CD4-positive, alpha-beta T cell (primary cell): ENCODE measurements around the gene TTC9B. TPM values are rescaled to one million over a fixed set of nuclear protein-coding genes. Genes with fewer than 3 reads are reported as not detected.

Experiments
- ATAC-seq: fragments of 200-7000 bp; cut with Tn5 transposase; one replicate; pipeline ENCODE4 v1.10.0; 2022; ENCODE audit warnings: mild to moderate bottlenecking; ENCODE audit not compliant: poor library complexity
- CTCF ChIA-PET: fragments of 350-600 bp; sonication (Branson Sonifier 250); formaldehyde crosslinking; loops from one replicate; lab custom pipeline; 2021; ENCODE audit warnings: antibody characterized with exemption, inconsistent platforms; lab: Charles Lee
- POLR2A ChIA-PET: fragments of 350-600 bp; sonication (Branson Sonifier 250); formaldehyde crosslinking; loops from one replicate; lab custom pipeline; 2021; ENCODE audit warnings: antibody characterized with exemption, inconsistent platforms; lab: Charles Lee
- DNase-seq, 14 experiments: peaks; one replicate each; pipeline ENCODE4 v3.0.0-alpha.2; 2013 to 2020; ENCODE audit warnings: mixed read lengths in 2 of 14
- H3K27ac ChIP-seq, 2 donors: one replicate each; pipeline versions ENCODE4 v1.5.1 to v1.7.0; 2013; ENCODE audit warnings: low read length in 2 of 2, low read depth in 1 of 2, mild to moderate bottlenecking in 1 of 2
- H3K27me3 ChIP-seq, 2 experiments: 1 replicate in 1 of 2; 2 replicates in 1 of 2; pipeline versions ENCODE4 v1.6.1 to v1.7.0; 2013; ENCODE audit warnings: low read length in 2 of 2, control low read depth in 1 of 2, mild to moderate bottlenecking in 1 of 2, moderate library complexity in 1 of 2; ENCODE audit not compliant: insufficient read depth in 2 of 2, control insufficient read depth in 1 of 2
- H3K36me3 ChIP-seq: one replicate; pipeline ENCODE4 v1.6.1; 2013; ENCODE audit warnings: low read length, control low read depth; ENCODE audit not compliant: insufficient read depth
- H3K4me1 ChIP-seq: one replicate; pipeline ENCODE4 v1.6.1; 2013; ENCODE audit warnings: low read length, control low read depth; ENCODE audit not compliant: insufficient read depth
- H3K4me3 ChIP-seq: one replicate; pipeline ENCODE4 v1.5.1; 2013; ENCODE audit warnings: mild to moderate bottlenecking, low read length, moderate library complexity
- H3K9me3 ChIP-seq, 2 experiments: 1 replicate in 1 of 2; 2 replicates in 1 of 2; pipeline versions ENCODE4 v1.6.1 to v1.7.0; 2013; ENCODE audit warnings: low read length in 2 of 2, mild to moderate bottlenecking in 2 of 2, control low read depth in 1 of 2, moderate library complexity in 1 of 2; ENCODE audit not compliant: control insufficient read depth in 1 of 2, insufficient read depth in 1 of 2
- H3K27ac Mint-ChIP-seq: one replicate; pipeline ENCODE4 v1.8.0; 2020; ENCODE audit warnings: mixed read lengths
- H3K27me3 Mint-ChIP-seq: one replicate; pipeline ENCODE4 v1.8.0; 2021; ENCODE audit warnings: mixed read lengths
- H3K36me3 Mint-ChIP-seq: one replicate; pipeline ENCODE4 v1.8.0; 2021; ENCODE audit warnings: low read depth, mixed read lengths
- H3K4me1 Mint-ChIP-seq: one replicate; pipeline ENCODE4 v1.8.0; 2021; ENCODE audit warnings: low read depth, mixed read lengths
- H3K4me3 Mint-ChIP-seq: one replicate; pipeline ENCODE4 v1.8.0; 2020; ENCODE audit warnings: mild to moderate bottlenecking, mixed read lengths
- H3K9me3 Mint-ChIP-seq: one replicate; pipeline ENCODE4 v1.8.0; 2020; ENCODE audit warnings: mixed read lengths
- intact Hi-C, 2 experiments: fragments of 100-400 bp; cut with DNase I in 1 of 2; cut with micrococcal nuclease in 1 of 2; formaldehyde crosslinking; loops; one replicate each; pipeline versions ENCODE4 v1.15.1 to v1.9.0; 2023 to 2025; cut with DNase I, micrococcal nuclease
- total RNA-seq, 174 experiments: library from RNA in 2 of 174; stranded (reverse) in 2 of 174; gene quantifications; one replicate each; pipeline ENCODE4 v1.2.3 and lab custom pipeline; 2021 to 2026
- TF ChIP-seq, protein P1 (sequence below): fragments of 200-600 bp; IDR thresholded peaks from one replicate; pipeline ENCODE4 v1.8.0; 2022; ENCODE audit warnings: antibody characterized with exemption, mild to moderate bottlenecking

Gene TTC9B
- total RNA-seq, 2 experiments from 2014 or later = not detected

DNA sequence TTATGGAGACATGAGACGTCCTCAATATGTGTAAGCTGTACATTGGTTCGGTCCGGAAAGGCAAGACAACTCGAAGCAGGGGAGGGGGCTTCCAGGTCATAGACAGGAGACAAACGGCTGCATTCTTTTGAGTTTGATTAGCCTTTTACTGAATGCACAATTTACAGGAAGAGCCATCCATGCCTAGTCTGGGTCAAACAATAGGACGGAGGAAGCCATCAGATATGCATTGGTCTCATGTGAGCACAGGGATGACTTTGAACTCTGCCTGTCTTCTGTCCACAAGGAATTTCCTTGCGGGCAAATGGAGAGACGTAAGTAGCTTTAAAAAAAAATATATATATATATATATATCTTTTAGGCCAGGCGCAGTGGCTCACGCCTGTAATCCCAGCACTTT is 10.2 kb upstream of the TTC9B start:
- Histone ChIP-seq H3K9me3 (peaks cover 0 to 19% of the 10 kb centered on the region in 2 experiments), H3K27me3 (peaks cover 33% of the 10 kb centered on the region in 2 experiments), H3K27ac (no peak overlapping the region), H3K4me3 (no peak overlapping the region), H3K4me1 (peaks cover 21% of the 10 kb centered on the region), H3K36me3 (peaks cover 4% of the 10 kb centered on the region)
- no peak overlapping the region for H3K4me3 Mint-ChIP-seq
- intact Hi-C loops = loop anchor here in 1 of 2 experiments (10.0 kb wide), 1 partner anchor 334 kb away; no protein-coding TSS in a partner anchor
- H3K4me1 Mint-ChIP-seq = peaks cover 22% of the 10 kb centered on the region
- ChIA-PET CTCF (no interaction called here), POLR2A (interaction anchor here (1.3 kb wide), 1 partner anchor 57 kb away, joined by 3 read pairs; the partner anchor contains the start of gene AKT2)
- no peak for ATAC-seq
- DNase-seq = no peak
- H3K9me3 Mint-ChIP-seq = no peaks in the 10 kb centered on the region
- H3K27ac Mint-ChIP-seq = no peak overlapping the region
- H3K27me3 Mint-ChIP-seq = peaks cover 36% of the 10 kb centered on the region
- TF ChIP-seq, protein P1, sequence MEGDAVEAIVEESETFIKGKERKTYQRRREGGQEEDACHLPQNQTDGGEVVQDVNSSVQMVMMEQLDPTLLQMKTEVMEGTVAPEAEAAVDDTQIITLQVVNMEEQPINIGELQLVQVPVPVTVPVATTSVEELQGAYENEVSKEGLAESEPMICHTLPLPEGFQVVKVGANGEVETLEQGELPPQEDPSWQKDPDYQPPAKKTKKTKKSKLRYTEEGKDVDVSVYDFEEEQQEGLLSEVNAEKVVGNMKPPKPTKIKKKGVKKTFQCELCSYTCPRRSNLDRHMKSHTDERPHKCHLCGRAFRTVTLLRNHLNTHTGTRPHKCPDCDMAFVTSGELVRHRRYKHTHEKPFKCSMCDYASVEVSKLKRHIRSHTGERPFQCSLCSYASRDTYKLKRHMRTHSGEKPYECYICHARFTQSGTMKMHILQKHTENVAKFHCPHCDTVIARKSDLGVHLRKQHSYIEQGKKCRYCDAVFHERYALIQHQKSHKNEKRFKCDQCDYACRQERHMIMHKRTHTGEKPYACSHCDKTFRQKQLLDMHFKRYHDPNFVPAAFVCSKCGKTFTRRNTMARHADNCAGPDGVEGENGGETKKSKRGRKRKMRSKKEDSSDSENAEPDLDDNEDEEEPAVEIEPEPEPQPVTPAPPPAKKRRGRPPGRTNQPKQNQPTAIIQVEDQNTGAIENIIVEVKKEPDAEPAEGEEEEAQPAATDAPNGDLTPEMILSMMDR = no peak
- H3K36me3 Mint-ChIP-seq = no peaks in the 10 kb centered on the region

DNA sequence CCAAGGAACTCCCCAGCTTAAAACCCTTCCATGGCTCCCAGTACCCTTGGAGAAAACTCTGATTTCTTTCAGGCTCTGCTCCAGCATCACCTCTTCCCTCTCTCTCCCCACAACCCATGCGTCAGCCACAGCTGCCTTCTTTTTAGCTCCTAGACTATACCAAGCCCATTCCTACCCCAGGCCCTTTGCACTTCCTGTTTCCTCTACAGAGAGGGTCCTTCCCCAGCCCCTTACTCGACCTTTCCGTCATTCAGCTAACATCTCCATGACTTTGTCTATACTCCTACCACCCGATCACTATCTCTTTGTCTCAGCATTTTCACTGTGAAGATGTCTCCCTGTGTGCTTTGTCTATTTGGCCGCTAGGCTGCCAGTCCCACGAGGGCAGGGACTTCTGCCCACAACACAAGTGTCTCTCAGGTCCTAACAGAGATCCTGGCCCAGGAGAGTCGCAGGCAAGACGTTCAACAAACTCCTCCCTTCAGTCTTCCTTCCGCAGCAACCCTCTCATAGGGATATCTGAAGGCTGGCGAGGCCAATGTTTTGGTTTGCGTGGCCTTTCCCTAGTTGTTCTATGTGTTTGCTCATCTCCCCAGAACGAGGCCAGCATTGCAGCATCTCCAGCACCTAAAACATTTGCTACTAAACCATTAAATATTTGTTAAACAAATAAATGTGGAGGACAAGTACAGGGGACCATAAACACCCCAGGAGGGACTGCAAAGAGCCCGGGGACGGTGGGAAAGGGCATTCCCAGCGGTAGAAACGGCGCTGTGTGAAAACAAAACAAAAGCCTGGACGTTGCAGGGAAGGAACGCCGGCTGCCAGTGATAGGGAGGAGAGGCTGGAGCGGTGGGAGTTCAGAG is 7.5 kb upstream of the TTC9B start:
- Histone ChIP-seq H3K4me3 (no peak overlapping the region), H3K27ac (no peak overlapping the region), H3K36me3 (no peaks in the 10 kb centered on the region), H3K4me1 (peaks cover 38% of the 10 kb centered on the region), H3K9me3 (peaks cover 0 to 26% of the 10 kb centered on the region in 2 experiments), H3K27me3 (peaks cover 35% of the 10 kb centered on the region in 2 experiments)
- Mint-ChIP-seq H3K27me3 (peaks cover 49% of the 10 kb centered on the region), H3K36me3 (no peaks in the 10 kb centered on the region), H3K9me3 (no peaks in the 10 kb centered on the region), H3K4me1 (peaks cover 28% of the 10 kb centered on the region), H3K27ac (no peak overlapping the region), H3K4me3 (peak overlapping the region; percentile 0)
- DNase-seq (no peak), ATAC-seq (no peak)
- ChIA-PET POLR2A (interaction anchor here (1.0 kb wide), 1 partner anchor 82 kb away, joined by 5 read pairs; no protein-coding TSS in a partner anchor), CTCF (interaction anchor here (0.6 kb wide), 1 partner anchor 919 kb away, joined by 4 read pairs; no protein-coding TSS in a partner anchor)
- intact Hi-C loops = loop anchor here in 1 of 2 experiments (2.0 to 10.0 kb wide), 2 partner anchors 33 to 331 kb away; no protein-coding TSS in a partner anchor
- TF ChIP-seq, protein P1 = no peak

DNA sequence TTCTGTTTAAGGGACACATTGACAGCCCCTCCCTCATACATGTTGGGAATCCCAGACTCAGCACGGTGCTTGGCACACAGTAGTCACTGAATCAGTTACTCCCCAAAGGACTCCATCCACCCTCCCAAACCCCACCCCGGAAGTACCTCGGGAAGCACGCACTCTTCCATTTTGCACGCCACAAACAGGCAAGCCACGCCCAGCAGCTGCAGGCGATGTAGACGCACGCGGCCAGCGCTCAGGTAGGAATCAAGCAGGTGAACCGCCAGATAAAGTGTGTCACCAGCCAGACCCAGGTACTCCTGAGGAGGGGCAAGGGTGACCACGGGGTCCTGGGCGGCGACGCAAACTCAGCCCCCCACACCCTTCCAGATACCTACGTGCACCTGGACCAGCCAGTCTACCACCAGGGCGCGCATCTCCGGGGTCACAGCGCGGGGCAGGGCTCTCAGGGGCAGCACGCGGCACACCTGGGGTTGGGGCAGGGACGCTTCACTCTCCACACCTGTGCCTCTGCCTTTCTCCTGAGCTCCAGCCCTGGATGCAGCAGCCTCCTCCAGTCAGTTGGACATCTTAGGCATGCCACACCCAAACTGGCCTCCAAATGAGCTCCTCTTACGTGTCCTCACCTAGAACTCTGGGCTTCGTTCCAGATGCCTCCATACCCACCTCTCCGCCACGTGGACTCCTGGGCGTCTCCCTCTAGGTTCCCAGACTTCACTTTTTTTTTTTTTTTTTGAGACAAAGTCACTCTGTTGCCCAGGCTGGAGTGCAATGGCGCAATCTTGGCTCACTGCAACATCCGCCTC is 6.4 kb upstream of the TTC9B start:
- Mint-ChIP-seq H3K9me3 (no peaks in the 10 kb centered on the region), H3K4me1 (peaks cover 24% of the 10 kb centered on the region), H3K27ac (no peak overlapping the region), H3K4me3 (peak overlapping the region; percentile 5), H3K27me3 (peaks cover 57% of the 10 kb centered on the region), H3K36me3 (no peaks in the 10 kb centered on the region)
- DNase-seq = no peak
- no peak overlapping the region for H3K4me3 ChIP-seq
- no peaks in the 10 kb centered on the region for H3K36me3 ChIP-seq
- intact Hi-C loops = loop anchor here in 1 of 2 experiments (2.0 to 10.0 kb wide), 2 partner anchors 32 to 330 kb away; no protein-coding TSS in a partner anchor
- no peak for ATAC-seq
- no peak overlapping the region for H3K27ac ChIP-seq
- H3K4me1 ChIP-seq = peaks cover 38% of the 10 kb centered on the region
- POLR2A ChIA-PET = no interaction called here
- TF ChIP-seq, protein P1 = no peak
- CTCF ChIA-PET = no interaction called here
- H3K27me3 ChIP-seq = peaks cover 39 to 42% of the 10 kb centered on the region in 2 experiments
- peaks cover 0 to 26% of the 10 kb centered on the region in 2 experiments for H3K9me3 ChIP-seq
